ENCODE results near the gene BEAN1.

GRCh38 chr16:66443269-66443652 lies 16.2 kb downstream of the BEAN1 start:
- TF ChIP-seq CTCF (IDR thresholded peaks at IDR 0.05), result no peak
- TF ChIP-seq POLR2A (IDR thresholded peaks at IDR 0.05), result no peak

Measured in esophagus squamous epithelium (tissue), 4 donors.